ENCODE data around the gene SPATA17.

DNA sequence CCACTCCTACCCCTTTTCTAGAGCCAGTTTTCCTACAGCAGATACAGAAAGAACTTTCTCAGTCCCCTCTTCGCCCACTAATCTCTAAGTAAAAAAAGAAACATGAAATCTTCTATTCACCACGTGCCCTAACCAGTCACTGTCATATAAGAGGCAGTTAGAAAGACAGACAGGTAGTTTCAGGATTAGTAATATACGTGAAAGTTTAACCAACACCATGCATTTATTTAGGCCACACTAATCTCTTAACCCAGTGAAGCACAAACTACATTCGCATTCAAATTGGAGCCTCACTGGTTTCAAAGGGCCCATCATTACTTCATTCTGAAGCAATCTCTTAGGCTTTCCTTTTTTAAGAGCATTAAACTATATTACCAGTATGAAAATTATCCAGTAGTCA lies 10.3 kb upstream of the SPATA17 start:
- TF ChIP-seq, protein P1, sequence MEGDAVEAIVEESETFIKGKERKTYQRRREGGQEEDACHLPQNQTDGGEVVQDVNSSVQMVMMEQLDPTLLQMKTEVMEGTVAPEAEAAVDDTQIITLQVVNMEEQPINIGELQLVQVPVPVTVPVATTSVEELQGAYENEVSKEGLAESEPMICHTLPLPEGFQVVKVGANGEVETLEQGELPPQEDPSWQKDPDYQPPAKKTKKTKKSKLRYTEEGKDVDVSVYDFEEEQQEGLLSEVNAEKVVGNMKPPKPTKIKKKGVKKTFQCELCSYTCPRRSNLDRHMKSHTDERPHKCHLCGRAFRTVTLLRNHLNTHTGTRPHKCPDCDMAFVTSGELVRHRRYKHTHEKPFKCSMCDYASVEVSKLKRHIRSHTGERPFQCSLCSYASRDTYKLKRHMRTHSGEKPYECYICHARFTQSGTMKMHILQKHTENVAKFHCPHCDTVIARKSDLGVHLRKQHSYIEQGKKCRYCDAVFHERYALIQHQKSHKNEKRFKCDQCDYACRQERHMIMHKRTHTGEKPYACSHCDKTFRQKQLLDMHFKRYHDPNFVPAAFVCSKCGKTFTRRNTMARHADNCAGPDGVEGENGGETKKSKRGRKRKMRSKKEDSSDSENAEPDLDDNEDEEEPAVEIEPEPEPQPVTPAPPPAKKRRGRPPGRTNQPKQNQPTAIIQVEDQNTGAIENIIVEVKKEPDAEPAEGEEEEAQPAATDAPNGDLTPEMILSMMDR (IDR thresholded peaks at IDR 0.05; ENCODE audit: extremely low read depth in 1 of 2, insufficient read depth in 1 of 2, low read depth in 1 of 2, low read length in 2 of 2), result no peak
- no peak for TF ChIP-seq POLR2A (IDR thresholded peaks at IDR 0.05; ENCODE audit: low read depth, low read length)
- no peak for TF ChIP-seq POLR2AphosphoS5 (IDR thresholded peaks at IDR 0.05; ENCODE audit: insufficient read depth, low read depth, low read length)
- no peak for TF ChIP-seq EZH2 (IDR thresholded peaks at IDR 0.05; ENCODE audit: borderline replicate concordance, low read depth, low read length, severe bottlenecking)
